Loucy (cell line): Measurements from ENCODE around the gene SEMA3D.

ENCODE experiments used
- CTCF ChIP-seq: fragments of 200-600 bp; sonication (generic); conservative IDR thresholded peaks from 2 replicates; pipeline ENCODE4 v1.5.1; 2014; ENCODE audit warnings: mild to moderate bottlenecking, antibody characterized with exemption, low read length
- EZH2phosphoT487 ChIP-seq: fragments of 200-600 bp; IDR thresholded peaks from 2 replicates; pipeline ENCODE4 v1.6.1; 2018; ENCODE audit warnings: antibody characterized with exemption, mild to moderate bottlenecking, moderate library complexity, borderline replicate concordance

- TF ChIP-seq CTCF, result no peak
- no peak for TF ChIP-seq EZH2phosphoT487
Observed at GRCh38 chr7:85220023-85220422, 33.2 kb upstream of the SEMA3D start.
